Measurements from ENCODE around the gene TFAP2C. TPM values are rescaled to one million over a fixed set of nuclear protein-coding genes. Genes with fewer than 3 reads are reported as not detected.

TFAP2C gene
- total RNA-seq, 1 experiment from 2014 or later, result 37.6 TPM

DNA sequence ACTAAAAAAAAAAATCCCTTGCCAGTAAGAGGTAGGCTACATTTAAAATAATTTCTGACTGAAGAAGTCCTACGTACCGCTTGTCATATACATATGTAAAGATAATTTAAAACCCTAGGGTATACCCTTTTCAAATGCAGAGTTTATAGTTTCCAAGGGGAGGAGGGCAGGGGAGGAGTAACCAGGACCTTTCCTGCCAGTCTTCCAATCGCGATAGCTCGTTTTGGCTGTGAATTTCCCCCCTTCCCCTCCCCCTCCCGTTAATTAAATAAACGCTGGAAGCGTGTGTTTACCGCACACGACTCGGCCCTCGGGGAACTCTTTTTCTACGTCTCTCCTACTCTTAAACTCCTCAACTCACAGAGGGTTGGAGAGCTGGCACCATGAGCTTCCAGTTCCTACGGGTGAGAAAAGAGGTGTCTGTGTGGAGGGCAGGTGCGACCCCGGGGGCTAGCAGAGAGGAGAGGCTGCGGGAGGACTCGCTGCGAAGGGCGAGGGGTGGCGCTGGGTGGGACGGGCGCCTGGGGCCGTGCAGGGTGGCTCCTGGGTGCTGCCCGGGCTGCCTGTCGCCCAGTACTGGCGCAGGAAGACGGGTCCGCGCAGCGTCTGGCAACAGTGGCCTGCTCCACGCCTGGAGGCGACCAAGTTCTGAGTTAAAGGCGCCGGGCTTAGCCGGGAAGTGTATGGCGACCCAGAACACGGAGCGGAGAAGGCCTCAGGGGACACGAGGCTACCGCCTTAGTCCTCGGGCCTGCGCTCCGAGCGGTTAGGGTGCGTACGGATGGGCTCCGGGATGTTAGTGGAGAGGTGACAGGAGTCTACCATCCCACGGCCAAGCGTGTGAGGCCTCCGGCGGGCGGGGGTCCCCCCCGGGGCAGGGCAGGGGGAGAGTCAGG is 4.1 kb upstream of the TFAP2C start:
- H3K4me3 ChIP-seq (ENCODE audit: low read length), result no peak overlapping the region
- H3K27me3 ChIP-seq (ENCODE audit: low read length), result no peaks in the 10 kb centered on the region
- DNase-seq (no peak), ATAC-seq (no peak)
- intact Hi-C loops (cut with micrococcal nuclease), result no loop called here
- ChIA-PET POLR2A (ENCODE audit: unreplicated experiment) (interaction anchor here (0.6 kb wide), 1 partner anchor 136 kb away, joined by 5 read pairs; no protein-coding TSS in a partner anchor), CTCF (no interaction called here)
- no peak overlapping the region for H3K27ac ChIP-seq (ENCODE audit: low read length)
- no peak overlapping the region for H3K4me2 ChIP-seq (ENCODE audit: low read length)
- no peaks in the 10 kb centered on the region for H3K36me3 ChIP-seq (ENCODE audit: low read depth, low read length)
- H3F3A ChIP-seq (ENCODE audit: low read length, unreplicated experiment), result no peaks in the 10 kb centered on the region
- H3K9me3 ChIP-seq (ENCODE audit: low read length), result no peaks in the 10 kb centered on the region
- peaks cover 10% of the 10 kb centered on the region for H3K79me2 ChIP-seq (ENCODE audit: low read length)
- no peaks in the 10 kb centered on the region for H4K20me1 ChIP-seq (ENCODE audit: low read length)
- no peak for TF ChIP-seq EZH2 (IDR thresholded peaks at IDR 0.05; ENCODE audit: low read length, unreplicated experiment)
- no peak for TF ChIP-seq EZH2phosphoT487 (IDR thresholded peaks at IDR 0.05; ENCODE audit: borderline replicate concordance, low read length)
- TF ChIP-seq, protein P1, sequence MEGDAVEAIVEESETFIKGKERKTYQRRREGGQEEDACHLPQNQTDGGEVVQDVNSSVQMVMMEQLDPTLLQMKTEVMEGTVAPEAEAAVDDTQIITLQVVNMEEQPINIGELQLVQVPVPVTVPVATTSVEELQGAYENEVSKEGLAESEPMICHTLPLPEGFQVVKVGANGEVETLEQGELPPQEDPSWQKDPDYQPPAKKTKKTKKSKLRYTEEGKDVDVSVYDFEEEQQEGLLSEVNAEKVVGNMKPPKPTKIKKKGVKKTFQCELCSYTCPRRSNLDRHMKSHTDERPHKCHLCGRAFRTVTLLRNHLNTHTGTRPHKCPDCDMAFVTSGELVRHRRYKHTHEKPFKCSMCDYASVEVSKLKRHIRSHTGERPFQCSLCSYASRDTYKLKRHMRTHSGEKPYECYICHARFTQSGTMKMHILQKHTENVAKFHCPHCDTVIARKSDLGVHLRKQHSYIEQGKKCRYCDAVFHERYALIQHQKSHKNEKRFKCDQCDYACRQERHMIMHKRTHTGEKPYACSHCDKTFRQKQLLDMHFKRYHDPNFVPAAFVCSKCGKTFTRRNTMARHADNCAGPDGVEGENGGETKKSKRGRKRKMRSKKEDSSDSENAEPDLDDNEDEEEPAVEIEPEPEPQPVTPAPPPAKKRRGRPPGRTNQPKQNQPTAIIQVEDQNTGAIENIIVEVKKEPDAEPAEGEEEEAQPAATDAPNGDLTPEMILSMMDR (conservative IDR thresholded peaks at IDR 0.05; ENCODE audit: low read depth, low read length), result no peak
- peaks cover 4% of the 10 kb centered on the region; the same call in 1 of the 2 replicates for H3K4me1 ChIP-seq (ENCODE audit: insufficient read depth, low read length)
- BruUV-seq (replicated peaks), result no TSS peak
- H3K9ac ChIP-seq (ENCODE audit: low read length), result no peak overlapping the region
- no peaks in the 10 kb centered on the region for H3K9me2 ChIP-seq (replicated peaks; ENCODE audit: low read length)
- no peak overlapping the region for H2AFZ ChIP-seq (ENCODE audit: low read length)

DNA sequence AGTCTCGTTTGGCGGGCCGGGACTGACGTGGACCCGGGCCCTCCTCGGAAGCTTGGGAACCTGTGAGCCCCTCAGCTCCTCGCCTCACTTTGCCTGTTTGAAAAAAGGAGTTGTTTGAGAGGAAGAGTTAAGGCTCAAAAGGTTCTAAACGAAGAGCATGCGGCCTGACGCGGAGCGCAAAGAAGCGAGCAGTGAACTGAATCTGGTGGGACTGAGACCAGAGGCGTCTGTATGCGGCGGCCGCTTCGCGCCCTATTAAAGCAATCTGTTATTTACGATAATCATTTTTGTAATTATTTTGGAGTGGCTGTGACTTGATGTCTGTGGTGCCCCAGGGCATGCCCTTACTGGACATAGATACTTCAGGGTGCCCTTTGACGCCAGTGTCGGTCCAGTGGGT is 3.3 kb upstream of the TFAP2C start:
- H3K27ac ChIP-seq (ENCODE audit: low read length), result no peak overlapping the region
- H3K4me1 ChIP-seq (ENCODE audit: insufficient read depth, low read length), result peaks cover 4% of the 10 kb centered on the region; the same call in 1 of the 2 replicates
- no peaks in the 10 kb centered on the region for H4K20me1 ChIP-seq (ENCODE audit: low read length)
- H3K36me3 ChIP-seq (ENCODE audit: low read depth, low read length), result no peaks in the 10 kb centered on the region
- no peak overlapping the region for H3K9ac ChIP-seq (ENCODE audit: low read length)
- intact Hi-C loops (cut with micrococcal nuclease), result no loop called here
- H3K9me2 ChIP-seq (replicated peaks; ENCODE audit: low read length), result no peaks in the 10 kb centered on the region
- H3K4me3 ChIP-seq (ENCODE audit: low read length), result no peak overlapping the region
- TF ChIP-seq, protein P1 (conservative IDR thresholded peaks at IDR 0.05; ENCODE audit: low read depth, low read length), result no peak
- TF ChIP-seq EZH2phosphoT487 (IDR thresholded peaks at IDR 0.05; ENCODE audit: borderline replicate concordance, low read length) (no peak), EZH2 (IDR thresholded peaks at IDR 0.05; ENCODE audit: low read length, unreplicated experiment) (no peak)
- DNase-seq (no peak), ATAC-seq (no peak)
- ChIA-PET CTCF (no interaction called here), POLR2A (ENCODE audit: unreplicated experiment) (no interaction called here)
- H3K79me2 ChIP-seq (ENCODE audit: low read length), result peaks cover 18% of the 10 kb centered on the region
- no TSS peak for BruUV-seq (replicated peaks)
- no peak overlapping the region for H2AFZ ChIP-seq (ENCODE audit: low read length)
- no peaks in the 10 kb centered on the region for H3K27me3 ChIP-seq (ENCODE audit: low read length)
- no peaks in the 10 kb centered on the region for H3F3A ChIP-seq (ENCODE audit: low read length, unreplicated experiment)
- H3K4me2 ChIP-seq (ENCODE audit: low read length), result no peak overlapping the region
- no peaks in the 10 kb centered on the region for H3K9me3 ChIP-seq (ENCODE audit: low read length)

Data from PC-3 (cell line).